Measurements from ENCODE around the gene GPR156.

Gene GPR156

DNA sequence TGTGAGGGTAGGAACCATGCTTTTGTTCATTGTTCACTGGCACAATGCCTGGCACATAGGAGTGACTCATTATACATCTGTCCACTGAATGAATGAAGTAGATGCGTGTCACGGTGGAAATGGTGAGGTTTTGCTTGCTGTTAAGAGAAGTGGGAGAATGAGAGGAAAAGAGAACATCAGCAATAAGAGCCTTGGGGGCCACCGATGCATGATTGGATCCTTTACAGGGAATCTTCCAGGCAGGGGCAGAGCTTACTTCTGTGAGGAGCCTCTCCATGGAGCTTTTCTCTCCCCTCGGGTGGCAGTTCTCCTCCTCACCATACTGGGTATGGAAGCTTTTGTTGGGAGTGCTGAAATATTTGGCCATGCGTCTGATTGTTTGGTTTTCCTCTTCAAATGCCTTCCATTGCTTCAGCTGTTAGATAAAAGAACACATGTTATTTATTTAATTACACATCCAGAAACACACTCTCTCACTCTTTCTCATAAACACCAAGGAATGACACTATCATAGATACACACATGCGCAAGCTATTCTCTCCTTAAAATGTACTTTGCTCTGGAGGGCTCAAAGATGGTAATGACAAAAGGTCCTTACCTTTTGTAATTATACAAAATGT is 111.9 kb downstream of the GPR156 start:
- TF ChIP-seq, protein P1, sequence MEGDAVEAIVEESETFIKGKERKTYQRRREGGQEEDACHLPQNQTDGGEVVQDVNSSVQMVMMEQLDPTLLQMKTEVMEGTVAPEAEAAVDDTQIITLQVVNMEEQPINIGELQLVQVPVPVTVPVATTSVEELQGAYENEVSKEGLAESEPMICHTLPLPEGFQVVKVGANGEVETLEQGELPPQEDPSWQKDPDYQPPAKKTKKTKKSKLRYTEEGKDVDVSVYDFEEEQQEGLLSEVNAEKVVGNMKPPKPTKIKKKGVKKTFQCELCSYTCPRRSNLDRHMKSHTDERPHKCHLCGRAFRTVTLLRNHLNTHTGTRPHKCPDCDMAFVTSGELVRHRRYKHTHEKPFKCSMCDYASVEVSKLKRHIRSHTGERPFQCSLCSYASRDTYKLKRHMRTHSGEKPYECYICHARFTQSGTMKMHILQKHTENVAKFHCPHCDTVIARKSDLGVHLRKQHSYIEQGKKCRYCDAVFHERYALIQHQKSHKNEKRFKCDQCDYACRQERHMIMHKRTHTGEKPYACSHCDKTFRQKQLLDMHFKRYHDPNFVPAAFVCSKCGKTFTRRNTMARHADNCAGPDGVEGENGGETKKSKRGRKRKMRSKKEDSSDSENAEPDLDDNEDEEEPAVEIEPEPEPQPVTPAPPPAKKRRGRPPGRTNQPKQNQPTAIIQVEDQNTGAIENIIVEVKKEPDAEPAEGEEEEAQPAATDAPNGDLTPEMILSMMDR (IDR thresholded peaks at IDR 0.05; ENCODE audit: low read depth, low read length, poor library complexity, severe bottlenecking): no peak
- TF ChIP-seq EZH2phosphoT487 (IDR thresholded peaks at IDR 0.05; ENCODE audit: borderline replicate concordance, low read length): no peak
- no peaks in the 10 kb centered on the region for H3K9me2 ChIP-seq (replicated peaks; ENCODE audit: control insufficient read depth, low read length)
- H3K27me3 ChIP-seq (ENCODE audit: control insufficient read depth, low read length): peaks cover 14% of the 10 kb centered on the region
- no peaks in the 10 kb centered on the region for H3K36me3 ChIP-seq (ENCODE audit: control insufficient read depth, low read length)
- no peak overlapping the region for H3K4me2 ChIP-seq (ENCODE audit: low read length)
- H3F3A ChIP-seq (ENCODE audit: control insufficient read depth, insufficient read depth): no peaks in the 10 kb centered on the region
- no peak overlapping the region for H3K27ac ChIP-seq (ENCODE audit: low read depth, low read length)
- H4K20me1 ChIP-seq (ENCODE audit: control insufficient read depth, insufficient read depth, low read depth, low read length): no peaks in the 10 kb centered on the region
- no peaks in the 10 kb centered on the region for H3K4me1 ChIP-seq (ENCODE audit: control insufficient read depth, low read length)
- no peaks in the 10 kb centered on the region for H3K9me3 ChIP-seq (ENCODE audit: control insufficient read depth, insufficient read depth, low read length)
- H3K4me3 ChIP-seq (ENCODE audit: low read length): no peak overlapping the region
- H3K79me2 ChIP-seq (ENCODE audit: control insufficient read depth, low read length): no peaks in the 10 kb centered on the region

DNA sequence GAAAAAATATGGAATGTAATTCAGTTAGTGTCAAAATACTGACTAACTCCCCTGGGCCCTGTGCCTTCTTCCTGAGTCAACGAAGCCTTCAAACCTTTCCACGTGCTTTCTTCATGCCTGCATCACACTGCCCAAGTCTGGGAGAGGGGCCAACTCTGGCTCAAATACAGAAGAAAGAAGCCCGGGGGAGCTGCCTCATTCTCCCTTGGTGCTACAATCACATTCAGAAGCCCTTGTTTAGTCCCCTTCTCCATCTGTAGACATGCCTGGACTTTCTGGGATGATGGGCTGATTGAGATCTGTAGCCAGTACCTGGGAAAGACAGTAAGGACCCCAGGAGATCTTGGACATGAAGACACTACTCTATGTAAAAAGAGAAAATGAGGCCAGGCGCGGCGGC is 113.0 kb downstream of the GPR156 start:
- no peak overlapping the region for H3K4me2 ChIP-seq (ENCODE audit: low read length)
- no peaks in the 10 kb centered on the region for H3F3A ChIP-seq (ENCODE audit: control insufficient read depth, insufficient read depth)
- no peaks in the 10 kb centered on the region for H3K9me3 ChIP-seq (ENCODE audit: control insufficient read depth, insufficient read depth, low read length)
- H3K36me3 ChIP-seq (ENCODE audit: control insufficient read depth, low read length): no peaks in the 10 kb centered on the region
- no peaks in the 10 kb centered on the region for H3K4me1 ChIP-seq (ENCODE audit: control insufficient read depth, low read length)
- H3K27ac ChIP-seq (ENCODE audit: low read depth, low read length): no peak overlapping the region
- H3K4me3 ChIP-seq (ENCODE audit: low read length): no peak overlapping the region
- H3K27me3 ChIP-seq (ENCODE audit: control insufficient read depth, low read length): peaks cover 10% of the 10 kb centered on the region
- no peak for TF ChIP-seq EZH2phosphoT487 (IDR thresholded peaks at IDR 0.05; ENCODE audit: borderline replicate concordance, low read length)
- TF ChIP-seq, protein P1 (IDR thresholded peaks at IDR 0.05; ENCODE audit: low read depth, low read length, poor library complexity, severe bottlenecking): no peak
- no peaks in the 10 kb centered on the region for H4K20me1 ChIP-seq (ENCODE audit: control insufficient read depth, insufficient read depth, low read depth, low read length)
- H3K9me2 ChIP-seq (replicated peaks; ENCODE audit: control insufficient read depth, low read length): no peaks in the 10 kb centered on the region
- H3K79me2 ChIP-seq (ENCODE audit: control insufficient read depth, low read length): no peaks in the 10 kb centered on the region

DNA sequence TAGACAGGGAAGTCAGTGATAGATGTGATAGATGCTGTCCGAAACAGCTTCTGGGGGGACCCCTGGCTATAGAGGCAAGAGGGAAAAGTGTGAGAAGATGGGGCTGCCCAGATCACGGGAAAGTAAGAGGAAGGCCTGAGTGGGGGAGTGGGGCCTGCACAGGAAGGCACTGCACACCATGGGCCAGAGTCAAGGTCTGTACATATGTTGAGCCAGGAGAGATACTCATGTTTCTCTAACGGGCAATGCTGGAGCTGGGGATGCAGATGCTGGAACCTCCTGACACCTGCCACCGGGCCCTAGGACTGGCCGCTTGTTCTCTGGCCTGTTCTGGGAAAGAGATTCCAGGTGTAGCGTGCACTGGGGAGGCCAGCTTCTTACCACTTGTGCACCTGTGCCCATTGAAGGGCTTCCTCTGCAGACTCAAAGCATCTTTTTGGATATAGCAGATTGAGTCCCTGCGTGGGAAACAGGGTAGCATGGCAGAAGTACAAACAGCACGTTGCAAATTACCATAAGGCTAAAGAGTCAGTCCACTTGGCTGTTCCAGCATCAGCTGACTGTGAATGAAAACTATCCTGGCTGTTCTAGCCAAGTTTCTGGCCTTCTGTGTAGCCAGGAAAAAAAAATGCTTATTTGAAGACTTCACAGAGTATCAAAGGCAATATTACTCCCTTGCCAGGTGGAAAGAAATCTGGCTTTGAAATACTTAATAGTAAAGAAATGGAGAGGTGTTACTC is 113.7 kb downstream of the GPR156 start:
- Histone ChIP-seq H4K20me1 (ENCODE audit: control insufficient read depth, insufficient read depth, low read depth, low read length) (no peaks in the 10 kb centered on the region), H3K79me2 (ENCODE audit: control insufficient read depth, low read length) (no peaks in the 10 kb centered on the region), H3K27ac (ENCODE audit: low read depth, low read length) (no peak overlapping the region), H3F3A (ENCODE audit: control insufficient read depth, insufficient read depth) (no peaks in the 10 kb centered on the region), H3K4me1 (ENCODE audit: control insufficient read depth, low read length) (no peaks in the 10 kb centered on the region), H3K9me3 (ENCODE audit: control insufficient read depth, insufficient read depth, low read length) (no peaks in the 10 kb centered on the region), H3K27me3 (ENCODE audit: control insufficient read depth, low read length) (peaks cover 6% of the 10 kb centered on the region; the same call in 1 of the 2 replicates), H3K4me3 (ENCODE audit: low read length) (no peak overlapping the region), H3K4me2 (ENCODE audit: low read length) (no peak overlapping the region), H3K9me2 (replicated peaks; ENCODE audit: control insufficient read depth, low read length) (no peaks in the 10 kb centered on the region), H3K36me3 (ENCODE audit: control insufficient read depth, low read length) (no peaks in the 10 kb centered on the region)
- TF ChIP-seq EZH2phosphoT487 (IDR thresholded peaks at IDR 0.05; ENCODE audit: borderline replicate concordance, low read length): no peak
- TF ChIP-seq, protein P1 (IDR thresholded peaks at IDR 0.05; ENCODE audit: low read depth, low read length, poor library complexity, severe bottlenecking): no peak
